GM18505 (cell line): ENCODE results near the gene ROR1.

Experiments
- ATAC-seq: cut with Tn5 transposase; IDR thresholded peaks from one replicate; pipeline ENCODE4 v1.9.1; 2021; ENCODE audit not compliant: unreplicated experiment
- POLR2A ChIP-seq: IDR thresholded peaks from 4 replicates; pipeline ENCODE4 v1.6.1; 2011; ENCODE audit warnings: borderline replicate concordance; ENCODE audit not compliant: insufficient read depth, insufficient read length; ENCODE audit errors: extremely low read depth

Gene ROR1

GRCh38 chr1:64013395-64013794 lies 239.6 kb downstream of the ROR1 start:
- ATAC-seq, result no peak
- no peak for TF ChIP-seq POLR2A

- TF ChIP-seq POLR2A, result no peak
- peak; percentile 83 for ATAC-seq
Observed at GRCh38 chr1:64019818-64020217, 246.0 kb downstream of the ROR1 start.

DNA sequence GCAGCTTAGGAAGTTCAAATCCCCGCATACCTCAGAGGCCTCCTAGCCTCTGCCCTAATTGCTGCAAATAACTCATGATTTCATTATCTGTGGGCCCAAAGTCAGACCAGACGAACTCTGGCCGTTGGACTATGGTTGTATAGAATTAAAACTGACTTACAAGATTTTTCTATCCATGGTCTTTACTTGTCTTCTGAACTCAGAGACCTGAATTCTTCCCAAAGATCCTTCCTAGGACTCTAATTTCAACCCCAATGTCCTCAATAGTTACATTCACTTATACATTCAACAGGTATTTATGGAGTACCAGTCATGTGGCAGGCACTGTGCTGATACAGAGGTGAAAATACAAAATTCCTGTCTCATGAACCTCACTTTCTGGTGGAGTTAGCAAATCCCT lies 247.2 kb downstream of the ROR1 start:
- no peak for TF ChIP-seq POLR2A
- no peak for ATAC-seq

DNA sequence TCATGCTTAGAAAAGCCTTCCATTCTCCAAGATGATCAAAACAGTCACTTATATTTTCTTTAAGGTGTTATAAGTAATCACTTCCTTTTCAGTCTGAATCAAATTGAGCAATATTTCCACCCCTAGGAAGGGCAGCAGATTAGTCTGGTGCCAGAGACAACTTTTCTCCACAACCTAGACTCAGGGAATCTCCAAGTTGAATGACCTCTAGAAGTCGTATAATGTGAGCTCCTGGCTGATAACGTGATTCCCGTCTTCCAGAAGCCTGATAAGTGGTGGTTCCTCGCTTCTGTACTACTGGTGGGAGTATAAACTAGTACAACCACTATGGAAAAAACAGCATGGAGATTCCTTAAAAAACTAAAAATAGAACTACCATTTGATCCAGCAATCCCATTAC lies 251.2 kb downstream of the ROR1 start:
- TF ChIP-seq POLR2A, result no peak

DNA sequence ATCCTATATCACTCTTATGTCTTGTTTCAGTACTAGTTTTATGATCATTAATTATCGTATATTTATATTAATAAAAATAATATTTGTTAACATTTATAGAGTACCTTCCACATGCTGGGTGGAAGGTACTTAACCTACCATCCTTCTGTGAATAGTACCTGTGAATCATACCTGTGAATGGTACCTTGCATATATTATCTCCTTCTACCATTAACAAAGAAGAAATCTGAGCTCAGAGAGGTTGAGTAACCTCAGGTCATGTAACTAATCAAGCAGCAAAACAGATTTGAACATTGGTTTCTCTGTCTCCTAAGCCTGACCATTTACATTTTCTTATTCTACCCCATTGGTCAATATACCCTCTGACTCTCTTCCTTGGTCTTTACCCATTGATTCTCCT lies 255.2 kb downstream of the ROR1 start:
- no peak for ATAC-seq
- no peak for TF ChIP-seq POLR2A

More for the DNA sequence above, 251.2 kb downstream of the ROR1 start:
- no peak for ATAC-seq

GRCh38 chr1:64030411-64030810 lies 256.6 kb downstream of the ROR1 start:
- no peak for TF ChIP-seq POLR2A
- no peak for ATAC-seq

DNA sequence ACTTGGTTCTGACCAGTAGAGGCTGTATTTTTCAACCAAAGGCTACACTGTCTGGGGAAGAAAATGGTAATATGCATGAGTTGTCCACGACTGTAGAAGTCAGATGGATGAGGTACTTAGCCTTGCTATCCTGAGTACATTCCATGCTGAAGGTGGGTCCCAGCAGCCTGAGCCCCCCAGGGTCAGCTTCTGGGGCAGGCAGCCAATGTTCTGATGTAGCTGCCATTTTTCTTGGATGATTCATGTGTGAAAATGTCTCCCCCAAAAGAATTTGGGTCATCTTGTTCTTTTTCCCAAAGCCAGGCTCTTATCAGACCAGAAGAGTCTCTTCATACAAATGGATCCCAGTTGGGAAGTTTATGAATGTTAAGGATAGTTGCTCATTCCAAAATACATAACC lies 257.4 kb downstream of the ROR1 start:
- no peak for ATAC-seq
- TF ChIP-seq POLR2A, result no peak

DNA sequence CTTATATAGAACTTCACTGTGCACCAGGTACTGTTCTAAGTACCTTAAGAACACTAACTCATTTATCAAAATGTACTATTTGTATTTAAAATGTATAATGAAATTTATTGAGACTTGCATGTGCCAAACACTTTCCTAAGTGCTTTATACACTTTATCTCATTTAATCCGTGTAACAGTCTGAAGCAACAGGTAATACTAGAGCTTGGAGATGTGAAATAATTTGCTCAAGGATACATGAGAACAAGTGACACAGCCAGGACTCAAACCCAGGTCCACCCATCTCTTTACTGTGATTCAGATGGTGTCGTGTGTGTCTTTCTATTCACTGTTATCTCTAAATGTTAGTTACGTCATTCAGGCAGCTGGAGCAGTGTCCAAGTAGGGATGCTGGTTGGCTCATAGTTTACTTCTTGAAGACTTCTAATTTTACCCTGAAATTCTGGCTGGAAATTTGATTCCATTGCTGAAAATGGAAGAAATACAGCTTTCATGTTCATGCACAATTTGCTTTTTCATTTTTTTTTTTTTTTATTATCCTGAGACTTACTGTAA lies 259.9 kb downstream of the ROR1 start:
- no peak for ATAC-seq
- TF ChIP-seq POLR2A, result no peak

DNA sequence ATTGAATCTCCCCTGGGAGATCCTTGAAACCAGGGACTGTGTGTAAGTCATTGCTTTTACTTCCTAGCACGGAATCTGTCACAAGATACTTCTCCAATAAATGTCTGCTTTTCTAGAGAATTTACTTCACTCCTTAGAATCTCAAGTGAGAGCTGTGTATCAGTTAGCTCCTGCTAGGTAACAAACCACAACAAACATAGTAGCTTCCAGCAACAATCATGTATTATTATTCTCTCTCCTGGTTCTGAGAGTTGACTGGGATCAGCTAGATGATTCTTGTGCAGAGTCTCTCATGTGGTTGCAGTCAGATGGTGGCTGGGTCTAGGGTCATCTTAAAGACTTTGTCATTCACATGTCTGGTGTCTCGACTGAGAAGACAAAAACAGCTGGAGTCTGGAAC lies 262.7 kb downstream of the ROR1 start:
- TF ChIP-seq POLR2A, result no peak
- no peak for ATAC-seq

- no peak for ATAC-seq
- TF ChIP-seq POLR2A, result no peak
Observed at GRCh38 chr1:64038119-64038518, 264.3 kb downstream of the ROR1 start.

DNA sequence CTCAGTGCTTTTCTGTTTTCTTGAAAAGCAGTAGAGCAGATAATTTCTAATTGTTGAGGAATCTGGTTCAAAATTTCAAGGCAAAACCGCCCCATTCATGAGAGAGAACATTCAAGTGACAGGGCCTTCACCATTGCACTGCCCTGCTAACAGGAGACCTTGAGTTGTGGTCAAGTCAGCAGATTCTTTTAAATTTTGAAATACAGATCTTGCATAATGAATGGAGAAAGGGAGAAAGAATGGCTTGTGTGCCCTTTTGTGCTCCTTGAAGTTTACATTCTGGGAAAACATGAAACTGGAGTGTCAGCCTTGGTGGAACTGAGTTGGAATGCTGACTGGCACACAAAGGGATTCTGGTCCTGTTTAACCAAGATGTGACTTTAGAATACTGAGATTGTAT lies 265.1 kb downstream of the ROR1 start:
- no peak for TF ChIP-seq POLR2A
- ATAC-seq, result no peak

DNA sequence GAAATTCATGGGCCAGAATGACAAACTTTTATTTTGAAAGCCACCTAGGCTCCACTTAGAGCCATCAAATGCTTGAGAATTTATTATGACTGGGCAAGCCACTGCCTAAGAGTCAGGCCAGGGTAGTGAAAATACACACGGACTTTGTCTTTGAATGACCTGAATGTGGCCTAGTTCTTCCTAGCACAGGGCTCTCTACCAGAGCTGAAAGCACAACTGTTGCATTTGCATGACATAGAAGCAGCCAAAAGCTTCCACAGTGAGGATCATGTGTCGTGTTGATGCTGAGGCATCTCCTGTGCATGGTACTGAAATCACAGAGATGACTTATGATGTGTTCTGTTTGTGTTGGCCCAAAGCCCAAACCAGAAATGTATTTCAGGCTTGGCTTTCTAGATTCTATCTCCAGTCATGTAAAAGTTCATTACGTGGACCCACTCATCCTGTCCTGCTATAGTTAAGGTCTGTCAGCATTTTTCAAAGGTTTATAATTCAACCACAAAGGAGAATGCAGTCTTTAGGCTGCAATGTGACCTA lies 265.6 kb downstream of the ROR1 start:
- TF ChIP-seq POLR2A, result no peak
- no peak for ATAC-seq

DNA sequence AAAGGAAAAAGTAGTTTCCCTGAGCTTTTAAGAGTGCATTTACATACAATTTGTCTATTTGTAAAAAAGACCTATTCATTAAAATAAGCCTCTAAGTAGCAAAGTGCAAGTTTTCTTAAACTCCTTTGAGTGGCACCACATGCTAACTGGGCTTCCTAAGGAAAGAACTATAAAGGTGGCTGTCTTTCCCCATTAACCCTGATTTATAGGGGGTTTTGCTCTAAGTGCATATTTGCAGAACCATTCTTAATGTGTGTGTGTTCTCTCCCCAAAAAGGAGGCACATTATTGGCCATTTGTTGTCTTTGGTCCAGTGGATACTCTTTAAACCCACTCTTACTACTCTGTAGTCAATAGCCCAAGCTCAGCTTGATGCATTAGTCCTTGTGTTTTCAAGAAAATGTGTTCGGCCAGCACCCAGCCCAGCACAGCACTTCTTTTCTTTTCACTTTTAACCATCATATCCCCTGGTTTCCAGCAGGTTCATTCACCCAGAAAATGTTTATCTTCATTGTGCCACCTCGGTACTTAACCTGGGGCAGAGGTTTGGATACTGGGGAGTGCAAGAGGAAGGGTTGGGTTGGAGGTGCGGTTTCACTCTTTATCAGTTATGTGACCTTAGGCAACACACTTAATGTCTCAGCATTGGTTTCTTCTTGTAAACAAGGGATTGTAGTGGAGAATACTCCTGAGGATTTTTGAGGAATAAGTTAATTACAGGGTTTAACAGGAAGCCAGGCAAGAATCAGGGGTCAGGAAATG lies 267.7 kb downstream of the ROR1 start:
- no peak for ATAC-seq
- no peak for TF ChIP-seq POLR2A

DNA sequence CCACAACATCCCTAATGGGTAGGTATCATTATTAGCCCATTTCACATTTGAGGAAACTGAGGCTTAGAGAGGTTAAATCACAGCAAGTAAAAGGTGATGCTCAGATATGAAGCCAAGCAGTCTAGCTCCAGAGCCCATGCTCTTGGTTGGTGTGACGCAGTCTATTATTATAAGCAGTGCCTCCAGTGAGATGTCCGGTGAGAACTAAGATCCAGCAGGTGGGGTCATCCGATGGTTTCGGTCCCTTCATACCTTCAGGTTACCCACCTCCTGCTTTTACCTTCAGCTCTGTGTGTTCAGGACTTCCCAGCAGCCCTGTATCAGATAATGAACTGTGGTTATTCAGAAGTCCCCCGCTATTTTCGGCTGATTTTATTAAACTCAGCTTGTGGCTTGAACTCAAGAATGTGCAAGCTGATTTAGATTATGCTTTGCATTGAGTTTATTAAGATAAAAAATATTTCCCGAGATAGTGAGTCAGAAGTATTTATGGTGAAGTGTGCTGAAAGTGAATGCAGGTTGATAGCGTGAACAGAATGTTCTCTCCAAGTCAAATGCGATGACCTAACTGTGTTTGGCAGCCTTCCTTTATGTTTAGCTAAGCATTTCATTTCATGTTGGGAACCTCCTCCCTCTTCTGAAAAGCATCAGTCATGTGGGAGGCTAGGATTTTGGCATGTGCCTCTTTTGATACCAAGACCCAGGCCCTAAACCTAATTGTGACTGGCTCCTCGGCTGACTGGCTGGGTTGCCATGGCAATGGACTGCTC lies 268.7 kb downstream of the ROR1 start:
- no peak for ATAC-seq
- no peak for TF ChIP-seq POLR2A

- TF ChIP-seq POLR2A, result no peak
- no peak for ATAC-seq
Observed at GRCh38 chr1:64043288-64043687, 269.5 kb downstream of the ROR1 start.

DNA sequence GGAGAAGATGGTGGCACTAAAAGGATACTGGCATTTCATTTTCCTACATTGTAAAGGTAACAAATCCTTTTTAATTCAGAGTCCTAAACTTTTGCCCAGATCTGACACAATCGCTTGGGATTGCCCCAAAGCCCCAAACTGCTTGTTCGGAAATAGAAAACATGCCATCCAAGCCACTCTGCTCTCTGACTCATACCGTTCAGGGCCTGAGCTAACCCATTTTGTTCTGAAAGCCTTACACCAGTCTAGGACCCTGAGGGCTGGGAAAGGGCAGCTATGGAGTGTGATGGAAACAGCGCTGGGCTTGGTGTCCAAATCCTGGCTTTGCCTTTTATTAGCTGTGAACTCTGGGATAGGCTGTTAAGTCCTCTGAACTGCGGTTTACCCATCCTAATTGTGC lies 270.2 kb downstream of the ROR1 start:
- no peak for TF ChIP-seq POLR2A

More for the DNA sequence above, 270.2 kb downstream of the ROR1 start:
- no peak for ATAC-seq
